ENCODE data around the gene MYLK.

Gene MYLK

GRCh38 chr3:123780656-123781055 lies 103.5 kb downstream of the MYLK start:
- no peak for TF ChIP-seq CTCF (IDR thresholded peaks at IDR 0.05; ENCODE audit: low read depth, low read length)
- H3K4me3 ChIP-seq (replicated peaks in 1 of 2; ENCODE audit: low read depth in 2 of 2, low read length in 2 of 2) = no peak overlapping the region
- no peak for DNase-seq (ENCODE audit: low read depth in 2 of 2)

GRCh38 chr3:123779655-123780231 lies 104.4 kb downstream of the MYLK start:
- no peak for TF ChIP-seq CTCF (IDR thresholded peaks at IDR 0.05; ENCODE audit: low read depth, low read length)
- no peak for DNase-seq (ENCODE audit: low read depth in 2 of 2)
- H3K4me3 ChIP-seq (replicated peaks in 1 of 2; ENCODE audit: low read depth in 2 of 2, low read length in 2 of 2) = no peak overlapping the region

- TF ChIP-seq CTCF (IDR thresholded peaks at IDR 0.05; ENCODE audit: low read depth, low read length) = no peak
- DNase-seq (ENCODE audit: low read depth in 2 of 2) = no peak
- no peak overlapping the region for H3K4me3 ChIP-seq (replicated peaks in 1 of 2; ENCODE audit: low read depth in 2 of 2, low read length in 2 of 2)
Observed at GRCh38 chr3:123778991-123779622, 105.0 kb downstream of the MYLK start.

- H3K4me3 ChIP-seq (replicated peaks in 1 of 2; ENCODE audit: low read depth in 2 of 2, low read length in 2 of 2) = no peak overlapping the region
- TF ChIP-seq CTCF (IDR thresholded peaks at IDR 0.05; ENCODE audit: low read depth, low read length) = no peak
Observed at GRCh38 chr3:123778525-123778924, 105.6 kb downstream of the MYLK start.

GRCh38 chr3:123776071-123776782 lies 107.9 kb downstream of the MYLK start:
- TF ChIP-seq CTCF (IDR thresholded peaks at IDR 0.05; ENCODE audit: low read depth, low read length) = no peak
- no peak for DNase-seq (ENCODE audit: low read depth in 2 of 2)

More at GRCh38 chr3:123778525-123778924, 105.6 kb downstream of the MYLK start:
- no peak for DNase-seq (ENCODE audit: low read depth in 2 of 2)

GRCh38 chr3:123774474-123774873 lies 109.7 kb downstream of the MYLK start:
- no peak overlapping the region for H3K4me3 ChIP-seq (replicated peaks in 1 of 2; ENCODE audit: low read depth in 2 of 2, low read length in 2 of 2)
- TF ChIP-seq CTCF (IDR thresholded peaks at IDR 0.05; ENCODE audit: low read depth, low read length) = no peak
- no peak for DNase-seq (ENCODE audit: low read depth in 2 of 2)

More at GRCh38 chr3:123776071-123776782, 107.9 kb downstream of the MYLK start:
- no peak overlapping the region for H3K4me3 ChIP-seq (replicated peaks in 1 of 2; ENCODE audit: low read depth in 2 of 2, low read length in 2 of 2)

All from cardiac fibroblast (primary cell).